ENCODE results near the gene UMPS. TPM values are rescaled to one million over a fixed set of nuclear protein-coding genes. Genes with fewer than 3 reads are reported as not detected.

The UMPS gene
- total RNA-seq, 1 experiment from 2014 or later, result 45.4 TPM

DNA sequence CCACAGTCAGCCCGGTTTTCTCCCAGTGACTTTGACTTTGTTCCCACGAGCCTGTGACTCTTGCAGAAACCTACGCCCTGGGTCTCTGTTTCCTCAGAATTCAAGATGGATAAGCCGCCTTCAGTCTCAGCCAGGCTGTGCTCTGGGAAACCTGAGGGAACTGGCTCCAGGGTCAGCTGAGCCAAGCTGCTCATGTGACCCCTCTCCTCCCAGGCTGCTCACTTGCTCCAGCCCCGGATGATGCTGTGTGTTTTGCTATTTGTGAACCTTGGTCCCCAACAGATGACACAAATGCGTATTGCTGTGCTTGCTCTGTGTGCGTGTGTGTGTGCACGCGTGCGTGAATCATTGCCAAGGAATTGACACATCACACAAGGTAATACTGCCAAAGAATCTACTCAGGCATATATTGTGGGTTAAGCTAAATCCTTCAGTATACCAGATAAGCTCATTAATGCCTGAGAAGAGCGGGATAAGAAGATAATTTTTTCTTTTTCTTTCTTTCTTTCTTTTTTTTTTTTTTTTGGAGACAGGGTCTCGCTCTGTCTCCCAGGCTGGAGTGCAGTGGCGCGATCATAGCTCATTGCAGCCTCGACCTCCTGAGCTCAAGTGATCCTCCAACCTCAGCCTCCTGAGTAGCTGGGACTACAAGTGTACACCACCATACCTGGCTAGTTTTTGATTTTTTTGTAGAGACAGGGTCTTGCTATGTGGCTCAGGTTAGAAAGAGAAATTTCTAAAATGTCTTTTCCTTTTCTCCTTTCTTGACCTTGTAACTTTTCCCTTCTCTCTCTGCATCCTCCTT is 29.2 kb upstream of the UMPS start:
- ChIA-PET CTCF (interaction anchor here (0.6 to 1.8 kb wide), 7 partner anchors 10 to 1566 kb away, joined by 3 to 9 read pairs (median 3); no protein-coding TSS in a partner anchor), POLR2A (interaction anchor here (0.6 kb wide), 1 partner anchor 740 kb away, joined by 3 read pairs; the partner anchor contains the start of gene CCDC14)
- Mint-ChIP-seq H3K9me3 (no peaks in the 10 kb centered on the region), H3K27me3 (ENCODE audit: low read depth) (no peaks in the 10 kb centered on the region; the same call in 1 of the 2 replicates), H3K27ac (peak overlapping the region; percentile 33; the same call in 1 of the 2 replicates), H3K4me3 (no peak overlapping the region), H3K36me3 (no peaks in the 10 kb centered on the region), H3K4me1 (peaks cover 13% of the 10 kb centered on the region)
- peak; percentile 18 for DNase-seq (ENCODE audit: low spot score)
- ATAC-seq, result peak; percentile 92
- TF ChIP-seq IRF1 (CRISPR knock-in tag; IDR thresholded peaks at IDR 0.05) (no peak), MYBL2 (CRISPR knock-in tag; IDR thresholded peaks at IDR 0.05) (no peak), NFE2L1 (CRISPR knock-in tag; IDR thresholded peaks at IDR 0.05) (no peak), SMAD4 (CRISPR knock-in tag; IDR thresholded peaks at IDR 0.05) (no peak), ZBTB21 (CRISPR knock-in tag; IDR thresholded peaks at IDR 0.05; ENCODE audit: borderline replicate concordance) (no peak), ZNF219 (CRISPR knock-in tag; IDR thresholded peaks at IDR 0.05; ENCODE audit: borderline replicate concordance) (no peak), HMGA2 (CRISPR knock-in tag; IDR thresholded peaks at IDR 0.05) (no peak), ETV6 (CRISPR knock-in tag; IDR thresholded peaks at IDR 0.05) (no peak), GABPB1 (CRISPR knock-in tag; IDR thresholded peaks at IDR 0.05) (peak; percentile 73; the same call in 1 of the 2 replicates), USF2 (CRISPR knock-in tag; IDR thresholded peaks at IDR 0.05) (peak; percentile 86), MXD4 (CRISPR knock-in tag; IDR thresholded peaks at IDR 0.05; ENCODE audit: borderline replicate concordance) (no peak), CBFB (CRISPR knock-in tag; IDR thresholded peaks at IDR 0.05; ENCODE audit: low read depth) (no peak), AR (CRISPR knock-in tag; IDR thresholded peaks at IDR 0.05) (no peak), ATF2 (CRISPR knock-in tag; IDR thresholded peaks at IDR 0.05; ENCODE audit: borderline replicate concordance, low read depth) (no peak)
- TF ChIP-seq, protein P1, sequence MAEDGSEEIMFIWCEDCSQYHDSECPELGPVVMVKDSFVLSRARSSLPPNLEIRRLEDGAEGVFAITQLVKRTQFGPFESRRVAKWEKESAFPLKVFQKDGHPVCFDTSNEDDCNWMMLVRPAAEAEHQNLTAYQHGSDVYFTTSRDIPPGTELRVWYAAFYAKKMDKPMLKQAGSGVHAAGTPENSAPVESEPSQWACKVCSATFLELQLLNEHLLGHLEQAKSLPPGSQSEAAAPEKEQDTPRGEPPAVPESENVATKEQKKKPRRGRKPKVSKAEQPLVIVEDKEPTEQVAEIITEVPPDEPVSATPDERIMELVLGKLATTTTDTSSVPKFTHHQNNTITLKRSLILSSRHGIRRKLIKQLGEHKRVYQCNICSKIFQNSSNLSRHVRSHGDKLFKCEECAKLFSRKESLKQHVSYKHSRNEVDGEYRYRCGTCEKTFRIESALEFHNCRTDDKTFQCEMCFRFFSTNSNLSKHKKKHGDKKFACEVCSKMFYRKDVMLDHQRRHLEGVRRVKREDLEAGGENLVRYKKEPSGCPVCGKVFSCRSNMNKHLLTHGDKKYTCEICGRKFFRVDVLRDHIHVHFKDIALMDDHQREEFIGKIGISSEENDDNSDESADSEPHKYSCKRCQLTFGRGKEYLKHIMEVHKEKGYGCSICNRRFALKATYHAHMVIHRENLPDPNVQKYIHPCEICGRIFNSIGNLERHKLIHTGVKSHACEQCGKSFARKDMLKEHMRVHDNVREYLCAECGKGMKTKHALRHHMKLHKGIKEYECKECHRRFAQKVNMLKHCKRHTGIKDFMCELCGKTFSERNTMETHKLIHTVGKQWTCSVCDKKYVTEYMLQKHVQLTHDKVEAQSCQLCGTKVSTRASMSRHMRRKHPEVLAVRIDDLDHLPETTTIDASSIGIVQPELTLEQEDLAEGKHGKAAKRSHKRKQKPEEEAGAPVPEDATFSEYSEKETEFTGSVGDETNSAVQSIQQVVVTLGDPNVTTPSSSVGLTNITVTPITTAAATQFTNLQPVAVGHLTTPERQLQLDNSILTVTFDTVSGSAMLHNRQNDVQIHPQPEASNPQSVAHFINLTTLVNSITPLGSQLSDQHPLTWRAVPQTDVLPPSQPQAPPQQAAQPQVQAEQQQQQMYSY (CRISPR knock-in tag; IDR thresholded peaks at IDR 0.05), result no peak
- TF ChIP-seq, protein P2, sequence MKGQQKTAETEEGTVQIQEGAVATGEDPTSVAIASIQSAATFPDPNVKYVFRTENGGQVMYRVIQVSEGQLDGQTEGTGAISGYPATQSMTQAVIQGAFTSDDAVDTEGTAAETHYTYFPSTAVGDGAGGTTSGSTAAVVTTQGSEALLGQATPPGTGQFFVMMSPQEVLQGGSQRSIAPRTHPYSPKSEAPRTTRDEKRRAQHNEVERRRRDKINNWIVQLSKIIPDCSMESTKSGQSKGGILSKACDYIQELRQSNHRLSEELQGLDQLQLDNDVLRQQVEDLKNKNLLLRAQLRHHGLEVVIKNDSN (CRISPR knock-in tag; IDR thresholded peaks at IDR 0.05), result peak; percentile 89
- TF ChIP-seq, protein P3, sequence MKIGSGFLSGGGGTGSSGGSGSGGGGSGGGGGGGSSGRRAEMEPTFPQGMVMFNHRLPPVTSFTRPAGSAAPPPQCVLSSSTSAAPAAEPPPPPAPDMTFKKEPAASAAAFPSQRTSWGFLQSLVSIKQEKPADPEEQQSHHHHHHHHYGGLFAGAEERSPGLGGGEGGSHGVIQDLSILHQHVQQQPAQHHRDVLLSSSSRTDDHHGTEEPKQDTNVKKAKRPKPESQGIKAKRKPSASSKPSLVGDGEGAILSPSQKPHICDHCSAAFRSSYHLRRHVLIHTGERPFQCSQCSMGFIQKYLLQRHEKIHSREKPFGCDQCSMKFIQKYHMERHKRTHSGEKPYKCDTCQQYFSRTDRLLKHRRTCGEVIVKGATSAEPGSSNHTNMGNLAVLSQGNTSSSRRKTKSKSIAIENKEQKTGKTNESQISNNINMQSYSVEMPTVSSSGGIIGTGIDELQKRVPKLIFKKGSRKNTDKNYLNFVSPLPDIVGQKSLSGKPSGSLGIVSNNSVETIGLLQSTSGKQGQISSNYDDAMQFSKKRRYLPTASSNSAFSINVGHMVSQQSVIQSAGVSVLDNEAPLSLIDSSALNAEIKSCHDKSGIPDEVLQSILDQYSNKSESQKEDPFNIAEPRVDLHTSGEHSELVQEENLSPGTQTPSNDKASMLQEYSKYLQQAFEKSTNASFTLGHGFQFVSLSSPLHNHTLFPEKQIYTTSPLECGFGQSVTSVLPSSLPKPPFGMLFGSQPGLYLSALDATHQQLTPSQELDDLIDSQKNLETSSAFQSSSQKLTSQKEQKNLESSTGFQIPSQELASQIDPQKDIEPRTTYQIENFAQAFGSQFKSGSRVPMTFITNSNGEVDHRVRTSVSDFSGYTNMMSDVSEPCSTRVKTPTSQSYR (CRISPR knock-in tag; IDR thresholded peaks at IDR 0.05), result no peak
- TF ChIP-seq, protein P4, sequence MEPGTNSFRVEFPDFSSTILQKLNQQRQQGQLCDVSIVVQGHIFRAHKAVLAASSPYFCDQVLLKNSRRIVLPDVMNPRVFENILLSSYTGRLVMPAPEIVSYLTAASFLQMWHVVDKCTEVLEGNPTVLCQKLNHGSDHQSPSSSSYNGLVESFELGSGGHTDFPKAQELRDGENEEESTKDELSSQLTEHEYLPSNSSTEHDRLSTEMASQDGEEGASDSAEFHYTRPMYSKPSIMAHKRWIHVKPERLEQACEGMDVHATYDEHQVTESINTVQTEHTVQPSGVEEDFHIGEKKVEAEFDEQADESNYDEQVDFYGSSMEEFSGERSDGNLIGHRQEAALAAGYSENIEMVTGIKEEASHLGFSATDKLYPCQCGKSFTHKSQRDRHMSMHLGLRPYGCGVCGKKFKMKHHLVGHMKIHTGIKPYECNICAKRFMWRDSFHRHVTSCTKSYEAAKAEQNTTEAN (CRISPR knock-in tag; IDR thresholded peaks at IDR 0.05), result no peak

Measured in WTC11 (cell line).